Endometrial microvascular endothelial cells (primary cell): ENCODE results near the gene ITSN2. TPM values are rescaled to one million over a fixed set of nuclear protein-coding genes. Genes with fewer than 3 reads are reported as not detected.
"Not testable (repeated sequence)": the region's sequence is repeated elsewhere in the genome, so short reads cannot be mapped to it uniquely, and the experiment has no call there.

Source experiments
- in situ Hi-C: cut with HindIII; loops from 2 replicates; pipeline ENCODE4 v1.10.0; 2017; ENCODE audit warnings: low sequenced_read_pairs, low pct_unique_long_range_greater_than_20kb; ENCODE audit errors: inconsistent ontology term
- total RNA-seq: library from RNA; depleted of rRNA; stranded (reverse); fragments of >200 nt; gene quantifications from one replicate; pipeline ENCODE4 v1.2.3, GENCODE V29; 2015; ENCODE audit errors: inconsistent ontology term

ITSN2 gene
- total RNA-seq, 1 donor from 2014 or later, result 29.9 TPM

- in situ Hi-C loops, result no loop called here
Measured at GRCh38 chr2:24342110-24342910, 18.0 kb downstream of the ITSN2 start.

GRCh38 chr2:24339856-24340262 is 20.5 kb downstream of the ITSN2 start:
- in situ Hi-C loops, result no loop called here

- in situ Hi-C loops, result not testable (repeated sequence)
Measured at GRCh38 chr2:24339098-24339497, 21.2 kb downstream of the ITSN2 start.

GRCh38 chr2:24337890-24338289 is 22.4 kb downstream of the ITSN2 start:
- in situ Hi-C loops, result no loop called here

GRCh38 chr2:24336811-24337210 is 23.5 kb downstream of the ITSN2 start:
- in situ Hi-C loops, result no loop called here

- in situ Hi-C loops, result no loop called here
Measured at GRCh38 chr2:24334245-24334633, 26.1 kb downstream of the ITSN2 start.

- in situ Hi-C loops, result no loop called here
Measured at GRCh38 chr2:24332791-24333540, 27.4 kb downstream of the ITSN2 start.

GRCh38 chr2:24330161-24330560 is 30.2 kb downstream of the ITSN2 start:
- in situ Hi-C loops, result no loop called here

- in situ Hi-C loops, result no loop called here
Measured at GRCh38 chr2:24329700-24330099, 30.6 kb downstream of the ITSN2 start.

GRCh38 chr2:24328010-24328409 is 32.3 kb downstream of the ITSN2 start:
- in situ Hi-C loops, result no loop called here

GRCh38 chr2:24317491-24317920 is 42.8 kb downstream of the ITSN2 start:
- in situ Hi-C loops, result no loop called here

GRCh38 chr2:24315669-24316068 is 44.7 kb downstream of the ITSN2 start:
- in situ Hi-C loops, result no loop called here

- in situ Hi-C loops, result no loop called here
Measured at GRCh38 chr2:24313744-24314632, 46.3 kb downstream of the ITSN2 start.

GRCh38 chr2:24307961-24308360 is 52.4 kb downstream of the ITSN2 start:
- in situ Hi-C loops, result no loop called here

- in situ Hi-C loops, result no loop called here
Measured at GRCh38 chr2:24304631-24305030, 55.7 kb downstream of the ITSN2 start.

- in situ Hi-C loops, result no loop called here
Measured at GRCh38 chr2:24304098-24304497, 56.2 kb downstream of the ITSN2 start.

GRCh38 chr2:24301599-24301998 is 58.7 kb downstream of the ITSN2 start:
- in situ Hi-C loops, result no loop called here

GRCh38 chr2:24297663-24298062 is 62.7 kb downstream of the ITSN2 start:
- in situ Hi-C loops, result no loop called here

- in situ Hi-C loops, result no loop called here
Measured at GRCh38 chr2:24287171-24287570, 73.2 kb downstream of the ITSN2 start.
